ENCODE measurements around the gene TFDP2. TPM values are rescaled to one million over a fixed set of nuclear protein-coding genes. Genes with fewer than 3 reads are reported as not detected.

TFDP2 gene
- total and polyA plus RNA-seq, 2 experiments from 2014 or later, result 150 to 410 TPM

DNA sequence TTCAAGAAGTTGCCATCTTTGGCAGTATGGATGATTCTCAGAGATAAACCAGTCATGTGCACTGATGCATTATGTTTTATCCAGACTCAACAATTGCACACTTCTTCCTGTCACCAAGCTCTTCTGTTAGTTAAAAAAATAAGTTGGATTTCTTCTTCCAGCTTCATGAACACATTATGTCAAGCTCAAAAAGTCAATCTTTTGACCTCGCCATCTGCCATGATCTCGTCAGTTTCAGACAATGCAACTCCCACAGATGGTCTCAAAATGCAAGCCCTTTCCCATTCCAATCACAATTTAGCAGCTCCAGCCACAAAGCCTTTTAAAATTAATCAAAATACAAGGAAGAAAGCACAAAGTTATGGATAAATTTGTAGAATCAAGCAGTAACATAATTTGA, 42.8 kb downstream of the TFDP2 start (continued):
- TF ChIP-seq ZNF462 (CRISPR knock-in tag; IDR thresholded peaks at IDR 0.05), result no peak
- TF ChIP-seq ZNF114 (CRISPR knock-in tag; IDR thresholded peaks at IDR 0.05), result no peak
- TF ChIP-seq JUNB (IDR thresholded peaks at IDR 0.05; ENCODE audit: unreplicated experiment), result no peak
- TF ChIP-seq ZNF331 (CRISPR knock-in tag; IDR thresholded peaks at IDR 0.05; ENCODE audit: low read depth), result no peak
- no peak for TF ChIP-seq EZH2phosphoT487 (IDR thresholded peaks at IDR 0.05; ENCODE audit: unreplicated experiment)
- no peak for TF ChIP-seq EZH2 (IDR thresholded peaks at IDR 0.05; ENCODE audit: low read depth, unreplicated experiment)

- H3K4me3 ChIP-seq, result no peak overlapping the region
- no peak for ATAC-seq
- H4K20me1 ChIP-seq (replicated peaks; ENCODE audit: insufficient read depth), result no peaks in the 10 kb centered on the region
- H3K27ac ChIP-seq (ENCODE audit: low read depth), result no peak overlapping the region
- Mint-ChIP-seq H3K4me1 (no peaks in the 10 kb centered on the region), H3K27ac (no peak overlapping the region), H3K4me3 (no peak overlapping the region), H3K27me3 (ENCODE audit: insufficient read depth, low read depth, poor library complexity) (no peaks in the 10 kb centered on the region), H3K36me3 (ENCODE audit: low read depth) (no peaks in the 10 kb centered on the region), H3K9me3 (no peaks in the 10 kb centered on the region)
- no peaks in the 10 kb centered on the region for H3K9me2 ChIP-seq (ENCODE audit: insufficient read depth)
- H2AFZ ChIP-seq, result no peak overlapping the region
- no peaks in the 10 kb centered on the region for H3K36me3 ChIP-seq (ENCODE audit: insufficient read depth)
- H3K4me1 ChIP-seq (ENCODE audit: insufficient read depth), result no peaks in the 10 kb centered on the region
- DNase-seq (ENCODE audit: low spot score), result no peak
- no peak overlapping the region for H3K4me2 ChIP-seq
- no peaks in the 10 kb centered on the region for H3F3A ChIP-seq (replicated peaks; ENCODE audit: low read depth)
- TF ChIP-seq EZH2phosphoT487 (IDR thresholded peaks at IDR 0.05; ENCODE audit: unreplicated experiment), result no peak
- TF ChIP-seq, protein P1, sequence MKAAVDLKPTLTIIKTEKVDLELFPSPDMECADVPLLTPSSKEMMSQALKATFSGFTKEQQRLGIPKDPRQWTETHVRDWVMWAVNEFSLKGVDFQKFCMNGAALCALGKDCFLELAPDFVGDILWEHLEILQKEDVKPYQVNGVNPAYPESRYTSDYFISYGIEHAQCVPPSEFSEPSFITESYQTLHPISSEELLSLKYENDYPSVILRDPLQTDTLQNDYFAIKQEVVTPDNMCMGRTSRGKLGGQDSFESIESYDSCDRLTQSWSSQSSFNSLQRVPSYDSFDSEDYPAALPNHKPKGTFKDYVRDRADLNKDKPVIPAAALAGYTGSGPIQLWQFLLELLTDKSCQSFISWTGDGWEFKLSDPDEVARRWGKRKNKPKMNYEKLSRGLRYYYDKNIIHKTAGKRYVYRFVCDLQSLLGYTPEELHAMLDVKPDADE (IDR thresholded peaks at IDR 0.05), result no peak
- no peak for TF ChIP-seq STAT1 (IDR thresholded peaks at IDR 0.05; ENCODE audit: unreplicated experiment)
- H3K27me3 ChIP-seq (ENCODE audit: insufficient read depth), result no peaks in the 10 kb centered on the region
- H3K79me2 ChIP-seq (replicated peaks; ENCODE audit: insufficient read depth), result no peaks in the 10 kb centered on the region
Measured at GRCh38 chr3:142105991-142106390, 43.4 kb downstream of the TFDP2 start.

All from GM23338 (cell line).